Psoas muscle (tissue), 8 donors: ENCODE results near the gene LCTL. TPM values are rescaled to one million over a fixed set of nuclear protein-coding genes. Genes with fewer than 3 reads are reported as not detected.
"Not testable (repeated sequence)": the region's sequence is repeated elsewhere in the genome, so short reads cannot be mapped to it uniquely, and the experiment has no call there.

Experiments used
- ATAC-seq, 4 donors: fragments of 200-7000 bp; cut with Tn5 transposase; one replicate each; pipeline ENCODE4 v1.9.1; 2020; ENCODE audit warnings: moderate library complexity in 3 of 4, mild to moderate bottlenecking in 2 of 4
- DNase-seq, 2 donors: peaks; one replicate each; pipeline ENCODE4 v3.0.0-alpha.2; 2020
- H3K27ac ChIP-seq: fragments of 200-600 bp; one replicate; pipeline ENCODE4 v1.8.0; 2022
- H3K27me3 ChIP-seq, 3 donors: fragments of 200-600 bp in 1 of 3; one replicate each; pipeline versions ENCODE4 v1.6.1 to v1.8.0; 2013 to 2022; ENCODE audit warnings: low read length in 2 of 3, mild to moderate bottlenecking in 2 of 3, moderate library complexity in 1 of 3; ENCODE audit not compliant: insufficient read depth in 3 of 3
- H3K36me3 ChIP-seq, 2 donors: fragments of 200-600 bp in 1 of 2; one replicate each; pipeline versions ENCODE4 v1.6.1 to v1.8.0; 2013 to 2022; ENCODE audit warnings: low read depth in 1 of 2, mild to moderate bottlenecking in 1 of 2, moderate library complexity in 1 of 2; ENCODE audit not compliant: insufficient read depth in 1 of 2
- H3K4me1 ChIP-seq: fragments of 200-600 bp; one replicate; pipeline ENCODE4 v1.8.0; 2022
- H3K4me3 ChIP-seq: fragments of 200-600 bp; one replicate; pipeline ENCODE4 v1.8.0; 2022; ENCODE audit warnings: mild to moderate bottlenecking
- H3K9me3 ChIP-seq: fragments of 200-600 bp; one replicate; pipeline ENCODE4 v1.8.0; 2022
- CTCF ChIP-seq: fragments of 200-600 bp; IDR thresholded peaks from one replicate; pipeline ENCODE4 v1.8.0; 2022; ENCODE audit warnings: antibody characterized with exemption
- WGBS, 3 donors: extraction: QIAGEN DNeasy Blood & Tissue Kit; methylation state at CpG; one replicate each; pipeline versions ENCODE4 v1.1.6 to v1.1.7; 2013; 5-methylcytosine and 5-hydroxymethylcytosine counted together
- intact Hi-C, 2 donors: fragments of 100-400 bp; cut with DNase I; formaldehyde crosslinking; loops; one replicate each; pipeline versions ENCODE4 v1.11.0 to v1.14.2; 2022
- polyA plus RNA-seq, 3 donors: library from polyadenylated mRNA; stranded (reverse); fragments of 200-250 nt; gene quantifications; one replicate each; pipeline ENCODE4 v1.2.3, GENCODE V29; 2013
- total RNA-seq, 4 donors: library from RNA; stranded (reverse); fragmentation: NEBNext Ultra II Directional in 2 of 4; extraction: Animal tissue kit (Norgen Biotek cat#: 25700) in 2 of 4; gene quantifications; one replicate each; pipeline versions ENCODE4 v1.2.1 to v1.2.4, GENCODE V29; 2021 to 2023
- donor health status: healthy with polysubstance abuse.
- donor health status: DM: no; HTN: no; CAD: no; lungs with moderate emphysema.
- donor health status: Bipolar disorder and iron deficiency.
- donor health status: healthy.
- donor health status: DM: yes; HTN: yes; CAD: no.
- donor health status: DM: no; HTN: no; CAD: no.
- donor health status: DM: no; HTN: no; CAD: no.
- donor health status: DM: yes; HTN: yes; CAD: no.

LCTL gene
- total and polyA plus RNA-seq, 7 donors, result not detected

DNA sequence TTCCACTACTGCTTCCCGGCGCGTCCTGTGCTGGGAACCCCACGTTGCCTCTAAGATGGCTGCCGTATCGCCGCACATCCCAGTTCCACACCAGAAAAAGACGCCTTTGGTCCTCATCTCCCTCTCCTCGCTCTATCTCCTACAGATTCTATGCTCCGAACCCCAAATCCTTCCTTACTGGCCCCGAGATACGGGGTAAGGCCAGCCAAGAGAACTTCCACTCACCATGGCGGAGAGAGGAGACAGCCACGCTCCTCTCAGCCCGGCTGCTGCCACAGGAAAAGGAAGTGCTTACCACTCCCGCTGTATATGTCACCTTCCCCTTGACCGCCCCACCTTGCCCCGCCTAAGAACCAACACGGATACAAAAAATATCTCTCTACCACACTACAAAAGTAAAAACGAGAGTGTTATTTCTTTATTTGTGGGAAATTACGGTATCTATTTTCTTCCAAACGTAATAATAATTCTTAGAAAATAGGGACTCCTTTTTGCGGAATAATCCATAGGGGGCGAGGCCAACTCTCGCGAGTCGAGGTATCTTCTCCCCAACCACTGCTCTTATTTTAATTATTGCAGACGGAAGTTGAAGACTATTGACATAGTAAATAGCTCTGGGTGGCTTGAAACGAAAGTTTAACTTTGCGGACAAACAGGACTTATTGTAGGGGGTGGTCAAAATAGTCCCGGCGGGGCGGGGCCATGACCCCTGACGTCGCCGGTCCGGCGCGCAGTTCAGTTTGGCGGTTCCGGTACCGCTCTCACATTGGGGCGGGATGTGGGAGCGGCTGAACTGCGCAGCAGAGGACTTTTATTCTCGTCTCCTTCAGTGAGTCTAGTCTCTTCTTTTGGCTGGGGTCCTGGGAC lies 61.0 kb downstream of the LCTL start, which contains the start of the genes RPL4 and ZWILCH:
RPL4 (minus strand) TSS at position 293 of the 867 bp plus-strand sequence; CDS start at position 228, 65 bp downstream.
ZWILCH (plus strand) TSS at position 764 of the 867 bp plus-strand sequence; CDS start at position 777, 13 bp downstream.
- H3K27me3 ChIP-seq, result no peaks in the 10 kb centered on the region
- no peaks in the 10 kb centered on the region for H3K9me3 ChIP-seq
- DNase-seq, result peak; percentile 84 to 89
- ATAC-seq, result peak; percentile 90 to 96 (median 92)
- H3K4me3 ChIP-seq, result peak within 1 kb of the TSS; percentile 85
- H3K36me3 ChIP-seq, result peaks cover 8 to 37% of the 10 kb centered on the region in 2 donors
- peak within 1 kb of the TSS; percentile 96 for H3K27ac ChIP-seq
- TF ChIP-seq CTCF, result peak; percentile 20
- WGBS, 3 donors, result 0 to 1% (median 0%) methylated on average over 46 of the region's 46 CpGs
- H3K4me1 ChIP-seq, result peaks cover 22% of the 10 kb centered on the region
- intact Hi-C loops, result loop anchor here in 1 of 2 donors (2.0 kb wide), 1 partner anchor 120 kb away; no protein-coding TSS in a partner anchor

DNA sequence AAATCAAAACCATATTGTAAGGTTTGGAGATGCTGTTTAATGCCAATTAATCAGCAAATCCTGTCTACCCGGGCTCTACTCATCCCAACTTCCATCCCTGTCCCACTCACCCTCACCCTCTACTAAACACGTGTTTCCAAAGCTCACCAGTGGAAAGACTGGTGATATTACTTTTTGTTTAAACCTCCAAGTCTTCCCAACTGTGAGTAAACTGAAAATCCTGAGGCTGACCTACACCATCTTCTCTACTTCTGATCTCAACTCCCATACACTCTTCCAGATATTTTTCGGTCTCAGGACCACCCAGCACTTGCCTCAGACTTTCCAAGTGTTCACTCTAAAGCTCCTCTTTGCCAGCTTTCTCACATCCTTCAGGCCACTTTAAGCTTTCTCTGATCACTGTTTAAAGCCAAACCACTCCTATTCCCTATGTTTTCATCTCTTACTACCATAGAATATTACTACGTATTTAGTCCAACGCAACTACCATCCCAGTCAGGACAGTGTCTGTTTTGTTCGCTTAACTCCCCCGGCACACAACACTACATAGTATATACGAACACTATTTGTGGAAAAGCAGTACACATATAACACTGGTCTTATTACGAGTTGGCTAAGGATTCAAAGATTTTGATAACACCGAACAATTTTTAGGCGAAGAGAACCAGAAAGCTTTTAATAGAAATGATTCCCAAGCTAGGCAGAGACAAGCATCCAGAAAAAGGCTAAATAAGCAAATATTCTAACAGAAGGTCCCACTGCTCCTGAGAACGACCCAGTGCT lies 61.8 kb downstream of the LCTL start:
- Histone ChIP-seq H3K27me3 (no peaks in the 10 kb centered on the region), H3K27ac (peak overlapping the region; percentile 96), H3K9me3 (no peaks in the 10 kb centered on the region), H3K36me3 (peaks cover 8 to 45% of the 10 kb centered on the region in 2 donors), H3K4me1 (peaks cover 22% of the 10 kb centered on the region), H3K4me3 (peak overlapping the region; percentile 85)
- no peak for TF ChIP-seq CTCF
- ATAC-seq, result peak in 2 of 4 donors; percentile 18 to 27
- DNase-seq, result no peak
- WGBS, 3 donors, result 0 to 1% (median 0%) methylated on average over 12 of the region's 12 CpGs
- intact Hi-C loops, result loop anchor here in 1 of 2 donors (2.0 kb wide), 1 partner anchor 119 kb away; no protein-coding TSS in a partner anchor

DNA sequence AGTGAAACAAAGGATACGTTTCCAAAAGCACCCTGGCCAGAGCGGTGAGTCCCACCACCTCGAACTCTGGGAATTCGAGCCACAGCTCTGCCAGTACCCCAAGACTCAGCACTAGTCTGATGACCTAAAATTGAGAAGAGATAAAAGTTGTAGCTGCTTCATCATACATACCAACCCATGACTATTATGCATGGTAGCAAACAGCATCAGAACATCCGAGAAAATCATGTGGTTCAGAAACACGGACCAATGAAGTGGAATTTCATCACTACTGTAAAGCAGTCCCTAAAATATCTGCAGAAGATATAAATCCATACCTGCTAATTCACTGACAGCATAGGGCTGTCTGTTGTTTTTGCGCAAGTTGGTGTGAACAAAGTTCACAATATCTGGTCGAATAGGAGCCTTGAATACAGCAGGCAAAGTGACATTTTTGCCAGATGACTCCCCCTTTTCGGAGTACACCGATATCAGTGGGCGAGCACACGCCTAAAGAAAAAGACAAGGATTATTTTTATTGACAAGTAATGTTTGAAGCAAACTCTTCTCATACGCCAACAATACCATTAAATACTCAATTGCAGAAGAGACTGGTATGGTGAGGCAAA lies 62.7 kb downstream of the LCTL start:
- ATAC-seq, H3K27me3 ChIP-seq, DNase-seq, H3K9me3 ChIP-seq, intact Hi-C loops: not testable (repeated sequence)
- H3K36me3 ChIP-seq, result peaks cover 11 to 53% of the 10 kb centered on the region in 2 donors
- peaks cover 29% of the 10 kb centered on the region for H3K4me1 ChIP-seq
- H3K27ac ChIP-seq, result peak overlapping the region; percentile 96
- WGBS, 3 donors, result 53 to 57% (median 56%) methylated on average over 13 of the region's 13 CpGs
- H3K4me3 ChIP-seq, result peak overlapping the region; percentile 85

GRCh38 chr15:66502491-66502890 lies 63.3 kb downstream of the LCTL start:
- WGBS, 3 donors, result 70 to 75% (median 71%) methylated on average over 10 of the region's 10 CpGs
- Histone ChIP-seq H3K4me3 (peak overlapping the region; percentile 85), H3K4me1 (peaks cover 29% of the 10 kb centered on the region), H3K27me3 (no peaks in the 10 kb centered on the region), H3K9me3 (no peaks in the 10 kb centered on the region), H3K27ac (peak overlapping the region; percentile 14), H3K36me3 (peaks cover 11 to 58% of the 10 kb centered on the region in 2 donors)
- no peak for ATAC-seq
- no peak for TF ChIP-seq CTCF
- no peak for DNase-seq
- intact Hi-C loops, result no loop called here

DNA sequence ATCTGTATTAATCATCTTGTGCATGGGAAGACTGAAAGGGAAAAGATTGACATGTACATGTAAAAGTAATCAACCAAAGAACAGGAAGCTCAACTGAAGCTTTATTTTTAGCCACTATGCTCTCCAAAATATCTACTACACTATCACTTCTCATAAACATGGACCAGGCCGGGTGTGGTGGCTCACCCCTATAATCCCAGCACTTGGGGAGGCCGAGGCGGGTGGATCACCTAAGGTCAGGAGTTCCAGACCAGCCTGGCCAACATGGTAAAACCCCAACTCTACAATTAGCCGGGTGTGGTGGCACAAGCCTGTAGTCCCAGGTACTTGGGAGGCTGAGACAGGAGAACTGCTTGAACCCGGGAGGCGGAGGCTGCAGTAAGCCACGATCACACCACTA lies 65.5 kb downstream of the LCTL start:
- Histone ChIP-seq H3K36me3 (peaks cover 11 to 69% of the 10 kb centered on the region in 2 donors), H3K4me1 (peaks cover 39% of the 10 kb centered on the region)
- H3K27me3 ChIP-seq, H3K4me3 ChIP-seq, DNase-seq, ATAC-seq, intact Hi-C loops, H3K9me3 ChIP-seq, H3K27ac ChIP-seq: not testable (repeated sequence)
- WGBS, 3 donors, result 80 to 90% (median 88%) methylated on average over 7 of the region's 7 CpGs
